ENCODE measurements around the gene AHSP.
"Not testable (repeated sequence)": the region's sequence is repeated elsewhere in the genome, so short reads cannot be mapped to it uniquely, and the experiment has no call there.

Gene AHSP

DNA sequence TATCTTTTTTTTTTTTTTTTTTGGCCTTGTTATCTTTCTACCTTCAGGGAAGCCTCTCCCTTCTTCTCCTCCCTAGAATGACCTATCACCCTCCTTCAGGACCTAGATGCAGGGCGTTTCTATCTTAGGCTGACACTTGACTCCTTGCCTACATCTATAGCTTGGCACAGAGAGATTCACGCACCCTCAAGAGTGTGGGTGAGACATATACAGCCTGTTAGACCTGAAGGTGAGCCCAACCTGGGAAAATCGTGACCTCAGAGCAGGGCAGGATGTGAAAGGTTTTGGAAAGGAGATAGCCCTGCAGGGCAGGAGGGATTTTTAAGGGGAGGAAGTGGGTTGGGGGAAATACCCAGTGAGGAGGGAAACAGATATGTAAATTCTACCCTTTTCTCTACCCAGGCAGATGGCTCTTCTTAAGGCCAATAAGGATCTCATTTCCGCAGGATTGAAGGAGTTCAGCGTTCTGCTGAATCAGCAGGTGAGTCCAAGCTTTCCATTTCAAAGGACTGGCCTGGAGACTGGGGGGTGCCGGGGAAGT lies at the start of gene AHSP:
Gene AHSP (plus strand): TSS at position 167 of the 541 bp plus-strand sequence. CDS start 240 bp downstream, at position 407.
- FAIRE-seq = no peak

DNA sequence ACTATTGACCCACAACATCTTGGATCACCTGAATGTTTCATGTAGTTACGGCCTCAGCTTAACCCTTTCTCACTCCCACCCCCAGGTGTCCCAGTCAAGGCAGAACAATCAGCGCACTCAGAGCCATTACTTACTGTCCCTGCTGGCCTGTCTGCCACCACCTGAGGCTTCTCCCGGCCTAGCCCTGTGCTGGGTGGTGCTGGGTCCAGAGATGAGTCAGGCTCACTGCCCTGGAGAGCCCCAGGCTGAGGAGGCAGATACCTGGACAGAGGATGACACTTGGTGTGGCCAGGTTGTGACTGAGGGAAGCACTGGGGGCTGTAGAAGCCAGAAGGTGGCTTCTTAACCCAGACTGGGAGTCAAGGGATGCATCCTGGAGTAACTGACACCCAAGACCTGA lies 48.7 kb upstream of the AHSP start:
- no peak for FAIRE-seq

- FAIRE-seq = no peak
Measured at GRCh38 chr16:31479751-31480150, 47.9 kb upstream of the AHSP start.

DNA sequence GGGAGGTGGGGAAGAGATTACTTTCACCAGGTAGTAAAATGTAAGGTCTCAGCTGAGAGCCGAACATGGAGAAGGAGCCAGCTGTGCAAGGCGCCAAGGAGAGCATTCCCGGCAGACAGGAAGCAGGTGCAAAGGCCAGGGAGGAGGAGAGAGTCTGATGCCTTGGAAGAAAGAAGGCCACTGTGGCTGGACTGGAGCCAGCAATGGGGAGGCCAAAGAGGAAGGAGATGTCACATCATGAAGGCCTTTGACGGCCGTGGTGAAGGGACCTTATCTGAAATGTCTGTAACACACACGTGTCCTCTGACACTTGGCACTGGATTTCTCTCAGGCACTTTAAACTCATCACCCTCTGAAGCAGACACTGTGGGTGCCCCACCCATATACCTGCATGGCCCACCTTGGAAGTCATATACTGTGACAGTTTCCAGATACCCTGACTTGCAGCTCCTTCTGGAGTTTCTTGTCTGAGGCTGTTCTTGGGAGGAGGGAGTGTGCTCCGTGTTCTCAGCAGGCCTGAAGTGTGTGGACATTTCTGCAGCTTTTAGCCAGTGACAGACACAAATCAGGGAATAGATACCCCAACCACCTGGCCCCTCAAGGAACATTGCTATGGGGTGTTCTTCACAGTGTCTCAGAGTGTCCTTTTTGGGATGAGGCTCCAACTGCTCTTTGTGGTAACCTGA lies 46.7 kb upstream of the AHSP start:
- FAIRE-seq = no peak

GRCh38 chr16:31483081-31483480 lies 44.6 kb upstream of the AHSP start, which contains the start of gene SLC5A2:
Gene SLC5A2, plus strand, starts transcription at chr16:31483123. Its CDS starts 14 bp downstream, at chr16:31483137.
- FAIRE-seq = no peak

DNA sequence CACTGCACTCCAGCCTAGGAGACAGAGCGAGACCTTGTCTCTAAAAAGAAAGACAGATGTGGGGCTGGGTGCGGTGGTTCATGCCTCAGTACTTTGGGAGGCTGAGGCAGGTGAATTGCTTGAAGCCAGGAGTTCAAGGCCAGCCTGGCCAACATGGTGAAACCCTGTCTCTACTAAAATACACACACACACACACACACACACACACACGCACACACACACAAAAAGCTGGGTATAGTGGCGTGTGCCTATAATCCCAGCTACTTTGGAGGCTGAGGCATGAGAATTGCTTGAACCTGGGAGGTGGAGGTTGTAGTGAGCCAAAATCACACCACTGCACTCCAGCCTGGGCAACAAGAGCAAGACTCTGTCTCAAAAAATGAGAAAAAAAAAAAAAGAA lies 43.7 kb upstream of the AHSP start:
- FAIRE-seq = not testable (repeated sequence)

GRCh38 chr16:31484491-31485171 lies 43.1 kb upstream of the AHSP start:
- no peak for FAIRE-seq

GRCh38 chr16:31485571-31485970 lies 42.1 kb upstream of the AHSP start:
- FAIRE-seq = no peak

GRCh38 chr16:31486045-31486444 lies 41.7 kb upstream of the AHSP start:
- FAIRE-seq = no peak

GRCh38 chr16:31487071-31487719 lies 40.5 kb upstream of the AHSP start:
- no peak for FAIRE-seq

DNA sequence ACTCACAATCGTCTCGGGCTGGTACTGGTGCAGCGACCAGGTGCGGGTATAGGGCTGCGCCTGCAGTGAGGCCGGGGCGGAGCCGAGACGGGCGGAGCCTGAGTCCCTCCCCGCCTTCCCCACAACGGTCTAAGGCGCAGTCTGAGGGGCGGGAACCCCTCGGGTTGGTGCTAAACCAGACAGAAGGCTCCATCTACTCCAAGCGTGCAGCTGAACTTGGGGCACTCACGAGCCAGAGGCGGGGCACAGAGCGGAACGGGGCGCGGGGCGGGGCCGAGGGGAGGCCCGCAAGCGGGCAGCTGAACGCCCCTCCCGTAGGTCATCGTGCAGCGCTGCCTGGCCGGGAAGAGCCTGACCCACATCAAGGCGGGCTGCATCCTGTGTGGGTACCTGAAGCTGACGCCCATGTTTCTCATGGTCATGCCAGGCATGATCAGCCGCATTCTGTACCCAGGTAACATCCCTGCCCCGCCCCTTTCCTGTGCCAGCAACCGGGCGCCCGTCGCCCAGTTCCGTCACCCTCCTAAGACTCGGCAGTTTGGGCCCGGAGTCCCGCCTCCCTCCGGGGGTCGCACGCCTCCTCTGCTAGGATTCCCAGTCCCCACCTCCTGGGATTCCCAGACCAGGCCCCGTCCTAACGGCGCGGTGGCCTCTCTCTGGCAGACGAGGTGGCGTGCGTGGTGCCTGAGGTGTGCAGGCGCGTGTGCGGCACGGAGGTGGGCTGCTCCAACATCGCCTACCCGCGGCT lies 39.8 kb upstream of the AHSP start:
- FAIRE-seq = no peak

- FAIRE-seq = no peak
Measured at GRCh38 chr16:31488468-31489297, 39.0 kb upstream of the AHSP start.

DNA sequence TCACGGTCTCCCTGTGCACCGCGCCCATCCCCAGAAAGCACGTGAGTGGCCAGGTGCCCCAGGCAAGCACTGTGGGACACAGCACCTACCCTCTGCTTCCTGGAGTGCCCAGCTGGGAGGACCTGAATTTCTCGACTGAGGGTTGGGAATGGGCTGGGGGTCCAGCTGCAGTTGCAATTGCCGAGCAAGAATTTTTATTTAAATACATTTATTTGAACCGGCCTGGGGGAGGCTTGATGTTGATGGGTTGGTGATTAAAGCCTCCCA lies 38.5 kb upstream of the AHSP start:
- no peak for FAIRE-seq

GRCh38 chr16:31489616-31490584 lies 37.8 kb upstream of the AHSP start:
- FAIRE-seq = no peak

DNA sequence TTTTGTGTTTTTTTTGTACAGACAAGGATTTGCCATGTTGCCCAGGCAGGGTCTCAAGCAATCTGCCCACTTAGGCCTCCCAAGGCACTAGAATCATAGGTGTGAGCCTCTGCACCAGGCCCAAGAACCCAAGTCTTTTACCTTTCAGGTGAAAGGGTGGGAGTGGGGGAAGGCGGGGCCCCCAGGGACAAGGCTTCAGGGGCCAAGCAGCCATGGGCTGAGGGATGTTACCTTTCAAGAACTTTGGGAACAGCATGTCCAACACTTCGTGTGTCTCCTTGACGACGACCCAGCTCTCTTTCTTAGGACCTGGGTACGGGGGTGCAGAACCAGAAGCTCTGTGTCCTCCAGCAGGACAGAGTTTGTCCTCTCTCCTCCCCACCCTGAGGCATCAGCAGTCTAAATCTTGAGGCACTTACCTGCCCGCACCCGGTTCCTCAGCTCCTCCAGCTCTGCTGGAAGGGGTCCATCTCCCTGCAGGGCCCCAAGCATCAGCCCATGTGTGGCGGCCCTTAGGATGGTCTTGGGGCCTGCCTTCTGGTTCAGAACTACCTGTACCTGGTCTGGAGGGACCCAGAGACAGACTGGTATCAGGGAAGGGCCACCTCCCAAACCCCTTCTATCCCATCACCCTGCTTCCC lies 35.8 kb upstream of the AHSP start:
- FAIRE-seq = no peak

GRCh38 chr16:31493506-31494125 lies 34.1 kb upstream of the AHSP start:
- FAIRE-seq = no peak

DNA sequence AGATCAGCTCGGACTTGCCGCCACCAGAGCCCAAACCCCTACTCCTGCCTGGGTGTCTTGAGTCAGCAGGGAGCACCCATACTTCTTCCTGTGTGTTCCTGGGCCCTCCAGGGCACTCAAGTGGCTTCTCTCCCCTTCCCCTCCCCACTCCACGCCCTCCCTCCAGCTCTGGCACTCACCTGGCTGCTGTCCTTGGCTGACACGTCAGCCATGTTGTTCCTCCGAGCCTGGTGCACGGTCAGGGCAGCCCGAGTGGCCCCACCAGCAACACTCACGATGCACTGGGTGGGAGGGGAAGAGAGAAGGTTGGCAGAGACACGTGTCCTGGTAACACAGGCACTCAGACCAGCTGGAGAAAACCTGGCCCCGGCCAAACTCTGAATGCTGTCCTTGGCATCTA lies 31.0 kb upstream of the AHSP start:
- FAIRE-seq = no peak

DNA sequence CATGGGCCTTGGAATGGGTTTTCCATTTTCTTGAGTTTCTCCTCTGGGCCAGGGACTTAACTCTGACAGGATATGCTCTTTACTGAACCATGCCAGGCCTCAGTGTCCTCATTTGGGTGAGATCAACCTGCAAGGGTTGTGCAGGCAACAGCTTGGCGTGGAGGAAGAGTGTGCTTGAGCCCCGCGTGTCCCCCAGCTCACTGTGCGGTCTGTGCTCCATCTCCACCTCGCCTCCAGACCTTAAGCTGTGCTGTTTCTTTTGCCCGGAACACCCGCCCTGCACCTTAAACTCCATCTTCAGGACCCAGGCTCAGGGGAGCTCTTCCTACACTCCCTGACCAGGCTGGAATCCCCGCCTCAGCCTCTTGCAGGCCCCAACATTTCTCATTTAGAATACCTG lies 29.2 kb upstream of the AHSP start:
- FAIRE-seq = no peak

- FAIRE-seq = no peak
Measured at GRCh38 chr16:31499928-31500327, 27.8 kb upstream of the AHSP start.

Data from A204.1 (cell line).